D341Med (cell line): Measurements from ENCODE around the gene TFPI.
A peak's percentile ranks its signal among the peaks of the same experiment; 100 is the strongest.
"Not testable (repeated sequence)": the region's sequence is repeated elsewhere in the genome, so short reads cannot be mapped to it uniquely, and the experiment has no call there.

ENCODE experiments used
- DNase-seq: peaks from one replicate; pipeline ENCODE4 v3.0.0; 2012; ENCODE audit warnings: low spot score

TFPI gene

GRCh38 chr2:187554011-187554703 is at the start of gene TFPI:
TFPI (minus strand) TSS chr2:187554435; CDS start chr2:187503768, 50,667 bp downstream.
- no peak for DNase-seq

DNA sequence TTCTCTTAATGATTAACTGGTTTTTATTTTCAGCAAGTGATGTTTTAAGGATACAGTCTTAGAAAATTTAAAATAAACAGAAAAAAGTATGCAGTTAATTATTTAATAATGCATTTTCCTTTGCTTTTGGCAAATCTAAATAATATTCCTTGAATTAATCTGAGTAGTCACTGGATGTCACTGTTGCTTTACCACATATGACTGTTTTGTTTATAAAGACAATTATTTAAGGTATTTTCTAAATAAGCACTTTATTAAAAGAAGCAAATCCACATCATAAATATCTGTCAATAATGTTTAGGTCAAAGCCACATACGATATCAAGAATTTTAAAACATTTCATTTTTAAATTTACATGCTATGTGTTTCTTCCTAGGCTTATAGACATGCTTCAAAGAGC is 40.6 kb upstream of the TFPI start:
- DNase-seq: no peak

GRCh38 chr2:187593697-187594096 is 39.5 kb upstream of the TFPI start:
- no peak for DNase-seq

DNA sequence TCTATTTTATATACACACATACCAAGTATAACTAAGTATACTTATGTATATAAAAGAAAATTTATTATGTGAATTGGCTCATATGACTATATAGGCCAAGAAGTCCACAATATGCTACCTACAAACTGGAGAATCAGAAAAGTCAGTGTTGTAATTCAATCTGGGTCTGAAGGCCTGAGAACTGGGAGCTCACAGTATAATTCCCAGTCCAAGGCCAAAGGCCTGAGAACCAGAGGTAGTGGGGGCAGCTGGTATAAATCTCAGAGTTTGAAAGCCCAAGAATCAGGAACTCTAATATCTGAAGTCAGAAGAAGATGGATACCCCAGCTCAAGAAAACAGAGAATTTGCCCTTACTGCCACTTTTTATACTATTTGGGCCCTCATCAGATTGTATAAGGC is 38.9 kb upstream of the TFPI start:
- DNase-seq: no peak

- no peak for DNase-seq
Measured at GRCh38 chr2:187590175-187590574, 35.9 kb upstream of the TFPI start.

- DNase-seq: no peak
Measured at GRCh38 chr2:187586011-187586641, 31.9 kb upstream of the TFPI start.

DNA sequence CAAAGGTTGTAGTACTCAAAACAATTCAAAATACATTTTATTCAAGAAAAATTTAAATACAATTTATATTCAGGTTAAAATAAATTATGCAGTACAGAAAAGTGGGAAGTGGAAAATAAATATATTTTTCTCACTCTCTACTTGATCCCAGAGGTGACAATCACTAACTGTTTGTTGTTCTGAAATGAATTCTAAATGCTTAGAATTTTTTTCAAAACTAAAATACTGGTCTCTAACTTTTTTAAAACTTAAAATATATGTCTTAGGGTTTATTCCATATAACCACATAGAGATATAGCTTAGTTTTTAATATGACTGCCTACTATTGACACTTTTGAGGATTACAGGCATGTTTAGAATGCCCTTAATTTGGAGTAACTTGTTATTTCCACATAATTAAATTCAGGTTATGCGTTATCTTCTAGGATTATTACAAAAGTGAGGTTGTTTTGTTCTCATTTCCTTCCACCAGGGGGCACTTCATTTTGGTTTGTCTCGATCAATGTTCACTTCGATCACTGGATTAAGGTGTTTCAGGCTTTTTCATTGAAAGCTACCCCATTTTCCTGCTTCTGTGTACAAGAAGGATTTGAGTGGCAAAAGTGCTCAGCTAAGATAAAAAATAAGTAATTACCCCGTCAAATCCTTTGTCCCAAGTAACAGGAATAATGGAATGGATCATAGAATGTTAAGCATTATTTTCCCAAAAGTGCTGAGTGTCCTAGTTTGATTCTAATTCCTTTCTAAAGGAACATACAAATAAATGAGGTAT is 27.1 kb upstream of the TFPI start:
- DNase-seq: peak; percentile 11

GRCh38 chr2:187580462-187581124 is 26.4 kb upstream of the TFPI start:
- peak; percentile 21 for DNase-seq

DNA sequence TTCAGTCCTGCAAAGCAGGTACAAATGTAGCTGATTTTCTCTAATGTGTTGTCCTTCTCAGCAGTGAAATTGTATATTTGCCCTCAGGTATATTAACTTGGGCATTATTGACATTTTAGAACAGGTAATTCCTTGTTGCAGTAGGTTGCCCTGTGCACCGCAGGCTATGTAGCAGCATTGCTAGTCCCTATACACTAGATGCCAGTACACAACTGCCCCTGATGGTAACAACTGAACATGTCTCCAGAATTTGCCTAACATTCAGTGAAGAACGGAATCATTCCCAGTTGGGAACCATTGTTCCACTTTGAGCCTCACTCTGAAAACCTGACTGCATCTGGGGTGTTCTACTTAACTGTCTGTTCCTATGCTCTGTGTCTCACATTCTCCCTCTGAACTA is 23.1 kb upstream of the TFPI start:
- no peak for DNase-seq

GRCh38 chr2:187576906-187577305 is 22.7 kb upstream of the TFPI start:
- no peak for DNase-seq

GRCh38 chr2:187575751-187576067 is 21.5 kb upstream of the TFPI start:
- DNase-seq: no peak

DNA sequence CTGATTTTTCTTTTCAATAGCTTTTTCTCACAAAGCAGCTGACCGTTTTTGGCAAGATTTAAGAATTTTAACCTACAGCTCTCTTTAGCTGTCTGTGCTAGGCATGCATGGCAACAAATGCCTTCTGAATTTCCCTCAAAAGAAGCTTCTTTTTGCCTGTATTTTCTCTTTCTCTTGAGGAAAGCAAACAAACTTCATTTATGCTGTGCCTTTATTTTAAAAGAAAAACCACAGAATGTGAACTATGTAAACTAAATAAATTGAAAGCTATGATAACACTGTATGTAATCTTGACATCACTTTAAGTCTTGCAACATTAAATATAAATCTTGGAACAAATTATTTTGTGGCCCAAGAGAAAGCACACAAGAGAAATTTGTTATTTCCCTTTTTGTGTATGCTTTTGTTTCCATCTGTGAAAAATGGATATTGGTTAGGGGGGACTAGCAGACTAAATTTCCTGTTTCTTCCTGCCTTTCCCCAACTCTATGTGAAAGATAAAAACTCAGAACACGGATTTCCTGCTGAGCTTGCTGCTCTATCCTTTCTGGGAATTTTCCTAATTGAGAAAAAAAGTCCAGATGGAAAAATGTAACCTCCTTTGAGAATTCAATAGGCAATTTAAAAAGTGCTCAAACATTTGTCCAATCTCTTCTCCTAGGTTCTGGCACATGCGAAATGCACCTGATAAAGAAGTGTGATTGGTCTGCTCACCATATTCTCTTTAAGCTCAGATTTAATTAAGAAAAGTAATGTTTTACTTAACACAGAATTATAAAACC is 20.9 kb upstream of the TFPI start:
- no peak for DNase-seq

GRCh38 chr2:187573722-187574121 is 19.5 kb upstream of the TFPI start:
- no peak for DNase-seq

GRCh38 chr2:187571996-187572395 is 17.8 kb upstream of the TFPI start:
- DNase-seq: not testable (repeated sequence)

- no peak for DNase-seq
Measured at GRCh38 chr2:187569571-187569970, 15.3 kb upstream of the TFPI start.

DNA sequence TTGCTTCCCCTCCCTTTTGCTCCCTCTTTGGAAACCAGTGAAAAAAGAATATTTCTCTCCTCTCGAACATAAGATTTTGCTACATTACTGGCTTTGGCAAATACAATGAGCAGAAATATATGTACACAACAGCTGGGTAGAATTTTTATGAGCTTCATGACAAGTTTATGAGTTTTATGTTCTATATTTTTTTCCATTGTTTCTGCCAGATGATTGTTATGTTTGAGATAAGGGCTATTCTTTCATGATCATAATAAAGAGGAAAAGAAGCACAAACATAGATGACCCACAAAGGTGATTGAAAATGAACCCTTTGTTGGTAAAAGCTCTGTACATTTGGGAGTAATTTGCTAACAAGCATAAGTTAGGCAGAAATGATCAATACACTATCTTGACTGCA is 14.8 kb upstream of the TFPI start:
- no peak for DNase-seq

DNA sequence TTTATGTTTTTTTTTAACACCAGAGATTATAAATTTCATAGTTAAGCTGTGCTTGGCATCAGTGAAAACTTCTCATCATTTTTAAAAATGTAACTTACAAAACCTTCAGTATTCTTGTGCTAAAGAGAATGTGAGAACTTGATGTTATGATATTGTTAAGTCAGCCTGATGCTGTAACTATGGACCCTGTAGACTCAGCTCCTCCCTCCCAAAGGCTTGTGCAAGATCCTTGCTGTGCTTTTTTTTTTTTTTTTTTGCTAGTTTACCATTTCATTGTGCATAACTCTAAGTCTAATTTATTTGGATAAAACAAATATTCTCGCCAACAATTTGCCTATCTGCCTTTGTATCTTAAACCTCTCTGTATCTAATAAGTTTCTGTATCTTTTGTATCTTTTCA is 12.9 kb upstream of the TFPI start:
- no peak for DNase-seq

- DNase-seq: no peak
Measured at GRCh38 chr2:187566712-187567111, 12.5 kb upstream of the TFPI start.

- no peak for DNase-seq
Measured at GRCh38 chr2:187566266-187566665, 12.0 kb upstream of the TFPI start.

- DNase-seq: not testable (repeated sequence)
Measured at GRCh38 chr2:187565618-187566017, 11.4 kb upstream of the TFPI start.

GRCh38 chr2:187556493-187556892 is 2.3 kb upstream of the TFPI start:
- not testable (repeated sequence) for DNase-seq

DNA sequence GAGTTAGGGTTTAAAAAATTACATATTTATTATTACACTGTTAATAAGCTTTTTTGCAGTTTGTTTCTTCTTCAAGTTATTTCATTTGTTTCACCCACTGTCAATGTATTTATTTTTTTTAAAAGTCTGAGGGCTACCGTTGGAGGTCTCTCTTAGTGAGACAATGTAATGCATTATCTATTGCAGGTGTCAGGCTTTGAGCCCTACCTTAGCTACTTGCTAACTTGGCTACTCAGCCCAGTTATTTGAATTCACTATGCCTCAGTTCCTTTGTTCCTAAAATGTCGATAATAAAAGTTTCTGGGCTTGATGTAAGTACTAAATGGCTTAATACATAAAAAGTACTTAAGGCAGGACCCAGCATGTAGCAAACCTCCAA is 458 bp upstream of the TFPI start:
- DNase-seq: no peak
